ENCODE results near the gene PLEKHG4B. TPM values are rescaled to one million over a fixed set of nuclear protein-coding genes. Genes with fewer than 3 reads are reported as not detected.

PLEKHG4B gene
- polyA plus RNA-seq, 3 donors = not detected

- no peak overlapping the region for H3K27ac Mint-ChIP-seq
- 81% methylated on average over 13 of the region's 17 CpGs for WGBS (ENCODE audit: insufficient coverage)
- no peak overlapping the region for H3K4me3 Mint-ChIP-seq
These were observed 80.9 kb downstream of the PLEKHG4B start for GRCh38 chr5:172841-173251.

GRCh38 chr5:173392-174290 lies 81.7 kb downstream of the PLEKHG4B start:
- no peaks in the 10 kb centered on the region for H3K4me1 Mint-ChIP-seq
- H3K27me3 ChIP-seq (ENCODE audit: control insufficient read depth in 2 of 2, insufficient read depth in 2 of 2, low read length in 2 of 2) = no peaks in the 10 kb centered on the region

More at GRCh38 chr5:172841-173251, 80.9 kb downstream of the PLEKHG4B start:
- Histone ChIP-seq H3K9me3 (replicated peaks in 1 of 2; ENCODE audit: control insufficient read depth in 1 of 2, insufficient read depth in 1 of 2, low read length in 2 of 2) (no peaks in the 10 kb centered on the region), H4K20me1 (ENCODE audit: insufficient read depth, low read length) (no peaks in the 10 kb centered on the region), H3K36me3 (replicated peaks in 1 of 2; ENCODE audit: control insufficient read depth in 1 of 2, insufficient read depth in 2 of 2, low read length in 2 of 2) (no peaks in the 10 kb centered on the region), H2AFZ (ENCODE audit: insufficient read depth, low read depth, low read length, poor library complexity, severe bottlenecking) (no peak overlapping the region), H3K27ac (ENCODE audit: low read depth in 1 of 2, low read length in 2 of 2) (no peak overlapping the region), H3K4me1 (ENCODE audit: control insufficient read depth in 1 of 2, insufficient read depth in 2 of 2, low read length in 2 of 2) (no peaks in the 10 kb centered on the region), H3K27me3 (ENCODE audit: control insufficient read depth in 2 of 2, insufficient read depth in 2 of 2, low read length in 2 of 2) (no peaks in the 10 kb centered on the region), H3K4me3 (replicated peaks in 1 of 3; ENCODE audit: low read depth in 2 of 3, low read length in 3 of 3) (no peak overlapping the region), H3K4me2 (replicated peaks; ENCODE audit: extremely low read depth, low read length, poor library complexity, severe bottlenecking) (no peak overlapping the region), H3K9ac (ENCODE audit: insufficient read depth, low read length, poor library complexity, severe bottlenecking) (no peak overlapping the region), H3K79me2 (ENCODE audit: insufficient read depth, low read length) (no peaks in the 10 kb centered on the region)
- no peaks in the 10 kb centered on the region for H3K36me3 Mint-ChIP-seq
- TF ChIP-seq CTCF (IDR thresholded peaks at IDR 0.05) = no peak
- DNase-seq = no peak
- intact Hi-C loops (cut with micrococcal nuclease) = no loop called here
- no peaks in the 10 kb centered on the region for H3K9me3 Mint-ChIP-seq
- H3K4me1 Mint-ChIP-seq = no peaks in the 10 kb centered on the region
- H3K27me3 Mint-ChIP-seq (ENCODE audit: low read depth in 3 of 3) = peaks cover 0 to 9% (median 2%) of the 10 kb centered on the region in 3 donors

More at GRCh38 chr5:173392-174290, 81.7 kb downstream of the PLEKHG4B start:
- Mint-ChIP-seq H3K27ac (peak overlapping the region in 1 of 7 donors; percentile 2), H3K9me3 (no peaks in the 10 kb centered on the region), H3K4me3 (no peak overlapping the region), H3K27me3 (ENCODE audit: low read depth in 3 of 3) (peaks cover 0 to 9% (median 5%) of the 10 kb centered on the region in 3 donors), H3K36me3 (no peaks in the 10 kb centered on the region)
- Histone ChIP-seq H3K9ac (ENCODE audit: insufficient read depth, low read length, poor library complexity, severe bottlenecking) (no peak overlapping the region), H2AFZ (ENCODE audit: insufficient read depth, low read depth, low read length, poor library complexity, severe bottlenecking) (no peak overlapping the region), H3K79me2 (ENCODE audit: insufficient read depth, low read length) (no peaks in the 10 kb centered on the region), H3K9me3 (replicated peaks in 1 of 2; ENCODE audit: control insufficient read depth in 1 of 2, insufficient read depth in 1 of 2, low read length in 2 of 2) (no peaks in the 10 kb centered on the region), H3K4me3 (replicated peaks in 1 of 3; ENCODE audit: low read depth in 2 of 3, low read length in 3 of 3) (no peak overlapping the region), H3K4me1 (ENCODE audit: control insufficient read depth in 1 of 2, insufficient read depth in 2 of 2, low read length in 2 of 2) (no peaks in the 10 kb centered on the region), H3K27ac (ENCODE audit: low read depth in 1 of 2, low read length in 2 of 2) (no peak overlapping the region), H4K20me1 (ENCODE audit: insufficient read depth, low read length) (no peaks in the 10 kb centered on the region), H3K4me2 (replicated peaks; ENCODE audit: extremely low read depth, low read length, poor library complexity, severe bottlenecking) (no peak overlapping the region), H3K36me3 (replicated peaks in 1 of 2; ENCODE audit: control insufficient read depth in 1 of 2, insufficient read depth in 2 of 2, low read length in 2 of 2) (no peaks in the 10 kb centered on the region)
- DNase-seq = no peak
- WGBS (ENCODE audit: insufficient coverage) = 87% methylated on average over 7 of the region's 22 CpGs
- TF ChIP-seq CTCF (IDR thresholded peaks at IDR 0.05) = no peak
- intact Hi-C loops (cut with micrococcal nuclease) = no loop called here

Data from CD14-positive monocyte (primary cell).